ENCODE measurements around the gene ATG101. TPM values are rescaled to one million over a fixed set of nuclear protein-coding genes. Genes with fewer than 3 reads are reported as not detected.
A peak's percentile ranks its signal among the peaks of the same experiment; 100 is the strongest.

The ATG101 gene
- total and polyA plus RNA-seq, 2 donors (not counting 1 experiment from before 2014, with no cell fraction given) = 19.4 to 50.3 TPM

DNA sequence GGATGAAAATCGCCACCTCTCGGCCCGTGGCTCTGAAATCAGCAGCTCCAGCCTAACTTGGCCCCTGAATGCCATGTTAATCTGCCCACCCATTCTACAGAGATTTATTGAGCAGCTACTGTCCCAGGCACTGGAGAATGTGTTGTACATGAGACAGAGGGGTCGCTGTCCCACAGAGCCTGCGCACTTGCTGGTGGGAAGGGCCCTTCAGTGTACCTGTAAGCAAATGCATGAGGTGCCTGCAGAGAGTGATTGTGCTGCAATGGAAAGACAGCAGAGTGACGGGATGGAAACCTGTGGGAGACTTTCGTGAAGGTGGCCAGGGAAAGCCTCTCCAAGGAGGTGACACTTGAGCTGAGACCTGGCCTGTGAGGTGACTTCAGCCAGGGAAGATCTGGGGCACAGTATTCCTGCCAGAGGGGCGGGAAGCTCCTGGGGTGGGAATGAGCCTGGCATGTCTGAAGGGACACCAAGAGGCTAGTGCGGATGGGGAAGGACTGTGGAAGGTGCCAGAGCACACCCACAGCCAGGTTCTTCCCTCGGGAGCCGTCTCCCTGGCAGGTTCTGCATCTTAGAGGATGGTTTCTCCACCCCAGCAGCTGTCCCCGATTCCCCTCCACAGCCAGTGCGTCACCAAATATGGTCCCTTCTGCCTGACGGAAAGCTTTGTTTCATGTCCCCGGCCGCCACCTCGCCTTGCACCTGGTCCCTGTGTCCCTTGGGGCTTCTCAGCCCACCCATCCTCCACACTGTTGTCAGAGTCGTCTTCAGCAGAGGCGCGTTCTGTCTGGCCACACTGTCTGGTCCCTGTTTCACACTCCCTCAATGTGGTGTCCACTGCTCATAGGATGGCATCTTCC, 18.4 kb downstream of the ATG101 start:
- DNase-seq = peak; percentile 73
- H3K79me2 ChIP-seq (ENCODE audit: control insufficient read depth, insufficient read depth, low read length) = no peaks in the 10 kb centered on the region
- 37% methylated on average over 20 of the region's 20 CpGs for WGBS (ENCODE audit: insufficient coverage)
- no peaks in the 10 kb centered on the region for H3K9me3 ChIP-seq (ENCODE audit: control extremely low read depth in 1 of 3, control insufficient read depth in 2 of 3, insufficient read depth in 1 of 3, low read length in 2 of 3)
- TF ChIP-seq, protein P1, sequence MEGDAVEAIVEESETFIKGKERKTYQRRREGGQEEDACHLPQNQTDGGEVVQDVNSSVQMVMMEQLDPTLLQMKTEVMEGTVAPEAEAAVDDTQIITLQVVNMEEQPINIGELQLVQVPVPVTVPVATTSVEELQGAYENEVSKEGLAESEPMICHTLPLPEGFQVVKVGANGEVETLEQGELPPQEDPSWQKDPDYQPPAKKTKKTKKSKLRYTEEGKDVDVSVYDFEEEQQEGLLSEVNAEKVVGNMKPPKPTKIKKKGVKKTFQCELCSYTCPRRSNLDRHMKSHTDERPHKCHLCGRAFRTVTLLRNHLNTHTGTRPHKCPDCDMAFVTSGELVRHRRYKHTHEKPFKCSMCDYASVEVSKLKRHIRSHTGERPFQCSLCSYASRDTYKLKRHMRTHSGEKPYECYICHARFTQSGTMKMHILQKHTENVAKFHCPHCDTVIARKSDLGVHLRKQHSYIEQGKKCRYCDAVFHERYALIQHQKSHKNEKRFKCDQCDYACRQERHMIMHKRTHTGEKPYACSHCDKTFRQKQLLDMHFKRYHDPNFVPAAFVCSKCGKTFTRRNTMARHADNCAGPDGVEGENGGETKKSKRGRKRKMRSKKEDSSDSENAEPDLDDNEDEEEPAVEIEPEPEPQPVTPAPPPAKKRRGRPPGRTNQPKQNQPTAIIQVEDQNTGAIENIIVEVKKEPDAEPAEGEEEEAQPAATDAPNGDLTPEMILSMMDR (IDR thresholded peaks at IDR 0.05) = no peak
- no peak for TF ChIP-seq EZH2 (IDR thresholded peaks at IDR 0.05; ENCODE audit: borderline replicate concordance, insufficient read depth, low read depth, low read length, poor library complexity, severe bottlenecking)
- Mint-ChIP-seq H3K4me1 (peaks cover 20% of the 10 kb centered on the region), H3K27me3 (peaks cover 35% of the 10 kb centered on the region), H3K9me3 (ENCODE audit: insufficient read depth) (no peaks in the 10 kb centered on the region), H3K4me3 (peak overlapping the region; percentile 19), H3K27ac (no peak overlapping the region)
- H3K4me2 ChIP-seq (replicated peaks; ENCODE audit: low read depth, low read length, poor library complexity, severe bottlenecking) = peak overlapping the region; percentile 17
- peak; percentile 85 for ATAC-seq (ENCODE audit: low read depth)
- CTCF ChIA-PET = interaction anchor here (0.9 to 34.6 kb wide), 5 partner anchors 16 to 95 kb away, joined by 3 to 1315 read pairs (median 4); no protein-coding TSS in a partner anchor
- POLR2A ChIA-PET = interaction anchor here (0.7 kb wide), 1 partner anchor 28 kb away, joined by 3 read pairs; no protein-coding TSS in a partner anchor
- no peak overlapping the region for H3K27ac ChIP-seq (ENCODE audit: low read length in 2 of 2)
- intact Hi-C loops (cut with micrococcal nuclease) = no loop called here
- no peaks in the 10 kb centered on the region for H3K36me3 ChIP-seq (replicated peaks in 1 of 2; ENCODE audit: control extremely low read depth in 1 of 2, control insufficient read depth in 1 of 2, extremely low read depth in 1 of 2, insufficient read depth in 2 of 2, low read length in 1 of 2)
- H4K20me1 ChIP-seq (ENCODE audit: control insufficient read depth, insufficient read depth, low read length, poor library complexity, severe bottlenecking) = no peaks in the 10 kb centered on the region
- no peak overlapping the region for H3K4me3 ChIP-seq (ENCODE audit: control extremely low read depth in 1 of 5, extremely low read depth in 1 of 5, insufficient read depth in 1 of 5, low read depth in 2 of 5, low read length in 4 of 5)
- H3K9ac ChIP-seq (ENCODE audit: low read length) = no peak overlapping the region
- peaks cover 0 to 21% (median 3%) of the 10 kb centered on the region in 4 experiments for H3K27me3 ChIP-seq (replicated peaks in 1 of 4; ENCODE audit: control extremely low read depth in 1 of 4, control insufficient read depth in 3 of 4, insufficient read depth in 4 of 4, low read length in 3 of 4)
- no peak overlapping the region for H2AFZ ChIP-seq (ENCODE audit: insufficient read depth, low read depth, low read length, poor library complexity, severe bottlenecking)
- H3K4me1 ChIP-seq (ENCODE audit: control insufficient read depth in 2 of 2, insufficient read depth in 2 of 2, low read length in 2 of 2) = peaks cover 13 to 17% of the 10 kb centered on the region in 2 donors

DNA sequence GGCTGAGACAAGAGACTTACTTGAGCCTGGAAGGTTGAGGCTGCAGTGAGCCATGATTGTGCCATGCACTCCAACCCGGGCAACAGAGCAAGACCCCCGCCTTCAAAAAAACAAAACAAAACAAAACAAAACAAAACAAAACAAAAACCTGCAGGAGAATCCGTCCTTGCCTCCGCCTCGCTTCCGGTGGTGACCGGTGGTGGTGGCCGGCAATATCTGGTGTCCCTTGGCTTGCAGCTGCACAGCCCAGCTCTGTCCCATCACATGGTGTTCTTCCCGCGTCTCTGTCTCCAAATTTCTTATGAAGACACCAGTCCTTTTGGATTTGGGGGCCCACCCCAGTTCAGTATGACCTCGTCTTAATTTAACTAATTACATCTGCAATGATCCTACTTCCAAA, 19.7 kb downstream of the ATG101 start:
- Histone ChIP-seq H3K4me2 (replicated peaks; ENCODE audit: low read depth, low read length, poor library complexity, severe bottlenecking) (no peak overlapping the region), H3K27me3 (replicated peaks in 1 of 4; ENCODE audit: control extremely low read depth in 1 of 4, control insufficient read depth in 3 of 4, insufficient read depth in 4 of 4, low read length in 3 of 4) (peaks cover 0 to 21% (median 3%) of the 10 kb centered on the region in 4 experiments), H4K20me1 (ENCODE audit: control insufficient read depth, insufficient read depth, low read length, poor library complexity, severe bottlenecking) (no peaks in the 10 kb centered on the region), H3K9ac (ENCODE audit: low read length) (no peak overlapping the region), H3K4me3 (ENCODE audit: control extremely low read depth in 1 of 5, extremely low read depth in 1 of 5, insufficient read depth in 1 of 5, low read depth in 2 of 5, low read length in 4 of 5) (no peak overlapping the region), H3K36me3 (replicated peaks in 1 of 2; ENCODE audit: control extremely low read depth in 1 of 2, control insufficient read depth in 1 of 2, extremely low read depth in 1 of 2, insufficient read depth in 2 of 2, low read length in 1 of 2) (no peaks in the 10 kb centered on the region), H3K79me2 (ENCODE audit: control insufficient read depth, insufficient read depth, low read length) (no peaks in the 10 kb centered on the region), H3K9me3 (ENCODE audit: control extremely low read depth in 1 of 3, control insufficient read depth in 2 of 3, insufficient read depth in 1 of 3, low read length in 2 of 3) (no peaks in the 10 kb centered on the region), H2AFZ (ENCODE audit: insufficient read depth, low read depth, low read length, poor library complexity, severe bottlenecking) (no peak overlapping the region), H3K4me1 (ENCODE audit: control insufficient read depth in 2 of 2, insufficient read depth in 2 of 2, low read length in 2 of 2) (peaks cover 11 to 13% of the 10 kb centered on the region in 2 donors), H3K27ac (ENCODE audit: low read length in 2 of 2) (no peak overlapping the region)
- Mint-ChIP-seq H3K27ac (no peak overlapping the region), H3K27me3 (peaks cover 42% of the 10 kb centered on the region), H3K4me3 (no peak overlapping the region), H3K4me1 (peaks cover 14% of the 10 kb centered on the region), H3K9me3 (ENCODE audit: insufficient read depth) (no peaks in the 10 kb centered on the region)
- intact Hi-C loops (cut with micrococcal nuclease) = no loop called here
- WGBS (ENCODE audit: insufficient coverage) = 89% methylated on average over 10 of the region's 11 CpGs
- ChIA-PET POLR2A (no interaction called here), CTCF (interaction anchor here (1.5 to 34.6 kb wide), 2 partner anchors 21 to 56 kb away, joined by 4 to 1315 read pairs; no protein-coding TSS in a partner anchor)
- no peak for DNase-seq
- TF ChIP-seq, protein P1 (IDR thresholded peaks at IDR 0.05) = no peak
- no peak for TF ChIP-seq EZH2 (IDR thresholded peaks at IDR 0.05; ENCODE audit: borderline replicate concordance, insufficient read depth, low read depth, low read length, poor library complexity, severe bottlenecking)
- ATAC-seq (ENCODE audit: low read depth) = no peak
